ENCODE data around the gene ADAT2. TPM values are rescaled to one million over a fixed set of nuclear protein-coding genes. Genes with fewer than 3 reads are reported as not detected.
A peak's percentile ranks its signal among the peaks of the same experiment; 100 is the strongest.

ADAT2 gene
- total RNA-seq, 2 experiments from 2014 or later = 19.4 to 20.1 TPM

- Mint-ChIP-seq H3K27me3 (no peaks in the 10 kb centered on the region), H3K36me3 (ENCODE audit: low read depth) (peaks cover 8% of the 10 kb centered on the region), H3K4me3 (no peak overlapping the region), H3K9me3 (no peaks in the 10 kb centered on the region), H3K27ac (no peak overlapping the region), H3K4me1 (peaks cover 1% of the 10 kb centered on the region)
- ChIA-PET POLR2A (no interaction called here), CTCF (interaction anchor here (1.2 to 3.5 kb wide), 2 partner anchors 197 to 737 kb away, joined by 5 to 34 read pairs; no protein-coding TSS in a partner anchor)
- DNase-seq = no peak
Measured at GRCh38 chr6:143429970-143430369, 20.5 kb downstream of the ADAT2 start.

- H3K27ac Mint-ChIP-seq = no peak overlapping the region
- ChIA-PET POLR2A (interaction anchor here (1.2 kb wide), 2 partner anchors 23 to 30 kb away, joined by 4 read pairs; partner anchors contain the start of genes ADAT2 and PEX3), CTCF (interaction anchor here (0.6 to 4.5 kb wide), 24 partner anchors 10 to 954 kb away, joined by 3 to 34 read pairs (median 4); no protein-coding TSS in a partner anchor)
- H3K36me3 Mint-ChIP-seq (ENCODE audit: low read depth) = peaks cover 10% of the 10 kb centered on the region
- H3K4me1 Mint-ChIP-seq = peaks cover 1% of the 10 kb centered on the region
- no peak overlapping the region for H3K4me3 Mint-ChIP-seq
- no peaks in the 10 kb centered on the region for H3K9me3 Mint-ChIP-seq
- DNase-seq = peak; percentile 72
- no peaks in the 10 kb centered on the region for H3K27me3 Mint-ChIP-seq
Measured at GRCh38 chr6:143427109-143427817, 23.2 kb downstream of the ADAT2 start.

GRCh38 chr6:143426026-143426425 lies 24.5 kb downstream of the ADAT2 start:
- CTCF ChIA-PET = interaction anchor here (0.6 to 4.5 kb wide), 8 partner anchors 11 to 952 kb away, joined by 3 to 32 read pairs (median 4); partner anchors contain the start of genes ADAT2 and PEX3

GRCh38 chr6:143419526-143419925 lies 31.0 kb downstream of the ADAT2 start:
- H3K4me1 Mint-ChIP-seq = no peaks in the 10 kb centered on the region
- POLR2A ChIA-PET = no interaction called here
- H3K27me3 Mint-ChIP-seq = no peaks in the 10 kb centered on the region
- no peak for DNase-seq
- H3K9me3 Mint-ChIP-seq = no peaks in the 10 kb centered on the region
- no peak overlapping the region for H3K27ac Mint-ChIP-seq
- CTCF ChIA-PET = no interaction called here
- no peak overlapping the region for H3K4me3 Mint-ChIP-seq
- peaks cover 5% of the 10 kb centered on the region for H3K36me3 Mint-ChIP-seq (ENCODE audit: low read depth)

More at GRCh38 chr6:143426026-143426425, 24.5 kb downstream of the ADAT2 start:
- peaks cover 1% of the 10 kb centered on the region for H3K4me1 Mint-ChIP-seq
- H3K4me3 Mint-ChIP-seq = no peak overlapping the region
- H3K36me3 Mint-ChIP-seq (ENCODE audit: low read depth) = peaks cover 9% of the 10 kb centered on the region
- POLR2A ChIA-PET = no interaction called here
- no peak for DNase-seq
- no peaks in the 10 kb centered on the region for H3K27me3 Mint-ChIP-seq
- H3K9me3 Mint-ChIP-seq = no peaks in the 10 kb centered on the region
- H3K27ac Mint-ChIP-seq = no peak overlapping the region

- Mint-ChIP-seq H3K9me3 (no peaks in the 10 kb centered on the region), H3K36me3 (ENCODE audit: low read depth) (no peaks in the 10 kb centered on the region), H3K27ac (no peak overlapping the region), H3K27me3 (peaks cover 2% of the 10 kb centered on the region), H3K4me1 (no peaks in the 10 kb centered on the region), H3K4me3 (no peak overlapping the region)
- CTCF ChIA-PET = interaction anchor here (0.6 to 1.8 kb wide), 2 partner anchors 11 to 13 kb away, joined by 3 read pairs; no protein-coding TSS in a partner anchor
- POLR2A ChIA-PET = no interaction called here
- DNase-seq = no peak
Measured at GRCh38 chr6:143414769-143415168, 35.7 kb downstream of the ADAT2 start.

GRCh38 chr6:143410859-143411270 lies 39.6 kb downstream of the ADAT2 start:
- DNase-seq = no peak
- no peaks in the 10 kb centered on the region for H3K9me3 Mint-ChIP-seq
- CTCF ChIA-PET = no interaction called here
- H3K4me3 Mint-ChIP-seq = no peak overlapping the region
- peaks cover 2% of the 10 kb centered on the region for H3K27me3 Mint-ChIP-seq
- no peak overlapping the region for H3K27ac Mint-ChIP-seq
- no peaks in the 10 kb centered on the region for H3K36me3 Mint-ChIP-seq (ENCODE audit: low read depth)
- POLR2A ChIA-PET = no interaction called here
- no peaks in the 10 kb centered on the region for H3K4me1 Mint-ChIP-seq

- H3K27me3 Mint-ChIP-seq = peaks cover 2% of the 10 kb centered on the region
- no peak overlapping the region for H3K27ac Mint-ChIP-seq
- ChIA-PET CTCF (no interaction called here), POLR2A (no interaction called here)
- H3K4me3 Mint-ChIP-seq = no peak overlapping the region
- no peak for DNase-seq
- H3K36me3 Mint-ChIP-seq (ENCODE audit: low read depth) = no peaks in the 10 kb centered on the region
- H3K4me1 Mint-ChIP-seq = no peaks in the 10 kb centered on the region
- H3K9me3 Mint-ChIP-seq = no peaks in the 10 kb centered on the region
Measured at GRCh38 chr6:143408787-143409162, 41.7 kb downstream of the ADAT2 start.

GRCh38 chr6:143408151-143408786 lies 42.2 kb downstream of the ADAT2 start:
- no peak for DNase-seq
- H3K9me3 Mint-ChIP-seq = no peaks in the 10 kb centered on the region
- H3K4me3 Mint-ChIP-seq = no peak overlapping the region
- H3K4me1 Mint-ChIP-seq = no peaks in the 10 kb centered on the region
- peaks cover 2% of the 10 kb centered on the region for H3K27me3 Mint-ChIP-seq
- CTCF ChIA-PET = no interaction called here
- no peak overlapping the region for H3K27ac Mint-ChIP-seq
- H3K36me3 Mint-ChIP-seq (ENCODE audit: low read depth) = no peaks in the 10 kb centered on the region
- POLR2A ChIA-PET = no interaction called here

- no peak overlapping the region for H3K4me3 Mint-ChIP-seq
- ChIA-PET CTCF (no interaction called here), POLR2A (no interaction called here)
- no peaks in the 10 kb centered on the region for H3K27me3 Mint-ChIP-seq
- no peak for DNase-seq
- no peaks in the 10 kb centered on the region for H3K36me3 Mint-ChIP-seq (ENCODE audit: low read depth)
- no peaks in the 10 kb centered on the region for H3K4me1 Mint-ChIP-seq
- no peak overlapping the region for H3K27ac Mint-ChIP-seq
- H3K9me3 Mint-ChIP-seq = no peaks in the 10 kb centered on the region
Measured at GRCh38 chr6:143406673-143407072, 43.8 kb downstream of the ADAT2 start.

- no peaks in the 10 kb centered on the region for H3K36me3 Mint-ChIP-seq (ENCODE audit: low read depth)
- CTCF ChIA-PET = no interaction called here
Measured at GRCh38 chr6:143405373-143406154, 44.9 kb downstream of the ADAT2 start.

GRCh38 chr6:143402721-143403336 lies 47.7 kb downstream of the ADAT2 start:
- H3K9me3 Mint-ChIP-seq = no peaks in the 10 kb centered on the region
- H3K4me1 Mint-ChIP-seq = peaks cover 22% of the 10 kb centered on the region
- H3K27ac Mint-ChIP-seq = no peak overlapping the region
- no peak for DNase-seq
- no peak overlapping the region for H3K4me3 Mint-ChIP-seq
- H3K27me3 Mint-ChIP-seq = no peaks in the 10 kb centered on the region
- ChIA-PET CTCF (no interaction called here), POLR2A (no interaction called here)
- H3K36me3 Mint-ChIP-seq (ENCODE audit: low read depth) = no peaks in the 10 kb centered on the region

More at GRCh38 chr6:143405373-143406154, 44.9 kb downstream of the ADAT2 start:
- H3K4me3 Mint-ChIP-seq = no peak overlapping the region
- no peak for DNase-seq
- H3K4me1 Mint-ChIP-seq = peaks cover 7% of the 10 kb centered on the region
- no peaks in the 10 kb centered on the region for H3K27me3 Mint-ChIP-seq
- no peaks in the 10 kb centered on the region for H3K9me3 Mint-ChIP-seq
- POLR2A ChIA-PET = no interaction called here
- H3K27ac Mint-ChIP-seq = no peak overlapping the region

GRCh38 chr6:143401636-143402370 lies 48.7 kb downstream of the ADAT2 start:
- CTCF ChIA-PET = interaction anchor here (1.2 kb wide), 1 partner anchor 25 kb away, joined by 4 read pairs; no protein-coding TSS in a partner anchor
- Mint-ChIP-seq H3K27me3 (no peaks in the 10 kb centered on the region), H3K9me3 (no peaks in the 10 kb centered on the region), H3K4me3 (no peak overlapping the region), H3K27ac (no peak overlapping the region), H3K36me3 (ENCODE audit: low read depth) (no peaks in the 10 kb centered on the region), H3K4me1 (peaks cover 32% of the 10 kb centered on the region)
- POLR2A ChIA-PET = no interaction called here
- no peak for DNase-seq

Data from activated CD4-positive, alpha-beta memory T cell treated with anti-CD3 and anti-CD28 coated beads, Interleukin-2, amount 10 ng/mL, durations not matched to agents 7 days and 5 days (primary cell).